Caco-2 (cell line): Measurements from ENCODE around the gene ACSL1. TPM values are rescaled to one million over a fixed set of nuclear protein-coding genes. Genes with fewer than 3 reads are reported as not detected.
A peak's percentile ranks its signal among the peaks of the same experiment; 100 is the strongest.

Experiments used
- BruUV-seq: library from RNA; stranded (reverse); fragments of 400-500 nt; replicated peaks from 2 replicates; lab custom pipeline; 2021; lab: Mats Ljungman, UMichigan
- CTCF ChIA-PET: fragments of 300-600 bp; sonication (Branson Sonifier 250); formaldehyde crosslinking; loops from one replicate; lab custom pipeline; 2022; ENCODE audit warnings: antibody characterized with exemption; lab: Charles Lee
- POLR2A ChIA-PET: fragments of 300-600 bp; sonication (Branson Sonifier 250); formaldehyde crosslinking; loops from one replicate; lab custom pipeline; 2022; ENCODE audit warnings: antibody characterized with exemption; lab: Charles Lee
- DNase-seq, 2 experiments: peaks; one replicate each; pipeline versions ENCODE4 v3.0.0 to v3.0.0-alpha.2; 2020 to 2022
- H3K27me3 ChIP-seq: replicated peaks from 2 replicates; pipeline ENCODE4 v1.6.0; 2011; ENCODE audit warnings: low read length; ENCODE audit not compliant: control insufficient read depth, insufficient read depth
- H3K36me3 ChIP-seq: 2 replicates; pipeline ENCODE4 v1.5.1; 2011; ENCODE audit warnings: low read length; ENCODE audit not compliant: control insufficient read depth, insufficient read depth
- H3K4me1 ChIP-seq: fragments of 250-450 bp; sonication (Bioruptor Pico); 2 replicates; pipeline ENCODE4 v1.5.1; 2020; ENCODE audit warnings: mild to moderate bottlenecking
- H3K4me3 ChIP-seq: 2 replicates; pipeline ENCODE4 v1.5.1; 2011; ENCODE audit warnings: low read depth, mild to moderate bottlenecking, control low read depth, low read length
- H3K9me3 ChIP-seq: fragments of 250-450 bp; sonication (Bioruptor Pico); 2 replicates; pipeline ENCODE4 v1.5.1; 2020; ENCODE audit warnings: mild to moderate bottlenecking, moderate library complexity
- H3K27ac Mint-ChIP-seq: one replicate; pipeline ENCODE4 v1.8.0; 2022; ENCODE audit warnings: mixed read lengths; ENCODE audit not compliant: unreplicated experiment
- H3K27me3 Mint-ChIP-seq: one replicate; pipeline ENCODE4 v1.8.0; 2022; ENCODE audit warnings: mixed read lengths; ENCODE audit not compliant: insufficient read depth, unreplicated experiment
- H3K36me3 Mint-ChIP-seq: one replicate; pipeline ENCODE4 v1.8.0; 2022; ENCODE audit warnings: mild to moderate bottlenecking, mixed read lengths; ENCODE audit not compliant: insufficient read depth, unreplicated experiment
- H3K4me1 Mint-ChIP-seq: one replicate; pipeline ENCODE4 v1.8.0; 2022; ENCODE audit warnings: low read depth, mixed read lengths; ENCODE audit not compliant: unreplicated experiment
- H3K4me3 Mint-ChIP-seq: one replicate; pipeline ENCODE4 v1.8.0; 2022; ENCODE audit warnings: mild to moderate bottlenecking, moderate library complexity, mixed read lengths; ENCODE audit not compliant: unreplicated experiment
- H3K9me3 Mint-ChIP-seq: one replicate; pipeline ENCODE4 v1.8.0; 2022; ENCODE audit warnings: mixed read lengths; ENCODE audit not compliant: unreplicated experiment
- CTCF ChIP-seq, 2 experiments: fragments of 200-600 bp in 1 of 2; IDR thresholded peaks; 1 replicate in 1 of 2; 2 replicates in 1 of 2; pipeline versions ENCODE4 v1.5.1 to v1.8.0; 2011 to 2022; ENCODE audit warnings: antibody characterized with exemption in 1 of 2, control low read depth in 1 of 2, inconsistent platforms in 1 of 2, low read depth in 1 of 2, low read length in 1 of 2, mild to moderate bottlenecking in 1 of 2, moderate library complexity in 1 of 2; ENCODE audit not compliant: insufficient read depth in 1 of 2, severe bottlenecking in 1 of 2, unreplicated experiment in 1 of 2
- intact Hi-C: fragments of 100-400 bp; cut with micrococcal nuclease; formaldehyde crosslinking; loops from one replicate; pipeline ENCODE4 v1.10.0; 2022; ENCODE audit not compliant: unreplicated experiment
- total RNA-seq: library from RNA; stranded (reverse); gene quantifications from 2 replicates; pipeline ENCODE4 v1.2.3, GENCODE V29; 2022

The ACSL1 gene
- total RNA-seq, 1 experiment from 2014 or later: 100 TPM

- Mint-ChIP-seq H3K4me3 (no peak overlapping the region), H3K36me3 (peaks cover 40% of the 10 kb centered on the region), H3K27ac (no peak overlapping the region), H3K9me3 (no peaks in the 10 kb centered on the region), H3K27me3 (no peaks in the 10 kb centered on the region), H3K4me1 (peaks cover 16% of the 10 kb centered on the region)
- CTCF ChIA-PET: no interaction called here
- intact Hi-C loops: no loop called here
- no TSS peak for BruUV-seq
- TF ChIP-seq CTCF (IDR thresholded peaks at IDR 0.05; ENCODE audit: insufficient read depth in 1 of 2, low read depth in 1 of 2, low read length in 1 of 2, severe bottlenecking in 1 of 2, unreplicated experiment in 1 of 2): no peak
- Histone ChIP-seq H3K9me3 (no peaks in the 10 kb centered on the region), H3K4me1 (peaks cover 13% of the 10 kb centered on the region), H3K4me3 (no peak overlapping the region), H3K27me3 (no peaks in the 10 kb centered on the region), H3K36me3 (no peaks in the 10 kb centered on the region)
- POLR2A ChIA-PET: no interaction called here
- no peak for DNase-seq
Measured at GRCh38 chr4:184755278-184755677, 70.5 kb downstream of the ACSL1 start.

GRCh38 chr4:184752496-184753275 lies 73.1 kb downstream of the ACSL1 start:
- DNase-seq: no peak
- Mint-ChIP-seq H3K36me3 (peaks cover 27% of the 10 kb centered on the region), H3K27ac (no peak overlapping the region), H3K27me3 (no peaks in the 10 kb centered on the region), H3K9me3 (no peaks in the 10 kb centered on the region), H3K4me3 (no peak overlapping the region), H3K4me1 (peaks cover 25% of the 10 kb centered on the region)
- no peaks in the 10 kb centered on the region for H3K36me3 ChIP-seq
- BruUV-seq: no TSS peak
- intact Hi-C loops: no loop called here
- ChIA-PET POLR2A (no interaction called here), CTCF (interaction anchor here (0.6 kb wide), 1 partner anchor 41 kb away, joined by 4 read pairs; no protein-coding TSS in a partner anchor)
- peaks cover 31% of the 10 kb centered on the region for H3K4me1 ChIP-seq
- no peak for TF ChIP-seq CTCF (IDR thresholded peaks at IDR 0.05; ENCODE audit: insufficient read depth in 1 of 2, low read depth in 1 of 2, low read length in 1 of 2, severe bottlenecking in 1 of 2, unreplicated experiment in 1 of 2)
- H3K9me3 ChIP-seq: no peaks in the 10 kb centered on the region
- no peak overlapping the region for H3K4me3 ChIP-seq
- no peaks in the 10 kb centered on the region for H3K27me3 ChIP-seq

- Mint-ChIP-seq H3K4me3 (peak overlapping the region; percentile 23), H3K36me3 (peaks cover 34% of the 10 kb centered on the region), H3K27ac (peak overlapping the region; percentile 60), H3K27me3 (no peaks in the 10 kb centered on the region), H3K9me3 (no peaks in the 10 kb centered on the region), H3K4me1 (peaks cover 36% of the 10 kb centered on the region)
- ChIA-PET CTCF (no interaction called here), POLR2A (no interaction called here)
- no peaks in the 10 kb centered on the region for H3K27me3 ChIP-seq
- no TSS peak for BruUV-seq
- no peak for DNase-seq
- H3K4me3 ChIP-seq: no peak overlapping the region
- intact Hi-C loops: no loop called here
- TF ChIP-seq CTCF (IDR thresholded peaks at IDR 0.05; ENCODE audit: insufficient read depth in 1 of 2, low read depth in 1 of 2, low read length in 1 of 2, severe bottlenecking in 1 of 2, unreplicated experiment in 1 of 2): no peak
- H3K36me3 ChIP-seq: no peaks in the 10 kb centered on the region
- H3K9me3 ChIP-seq: no peaks in the 10 kb centered on the region
- peaks cover 42% of the 10 kb centered on the region for H3K4me1 ChIP-seq
Measured at GRCh38 chr4:184751585-184751956, 74.2 kb downstream of the ACSL1 start.
